H1 (cell line): ENCODE data around the gene MRPL17. TPM values are rescaled to one million over a fixed set of nuclear protein-coding genes. Genes with fewer than 3 reads are reported as not detected.

Source experiments
- BCL11A ChIP-seq, 2 experiments: IDR thresholded peaks; one replicate each; pipeline ENCODE4 v1.6.1; 2011; ENCODE audit warnings: low read depth in 2 of 2, low read length in 2 of 2, mild to moderate bottlenecking in 2 of 2
- CHD7 ChIP-seq: fragments of 300-600 bp; sonication (generic); IDR thresholded peaks from 2 replicates; pipeline ENCODE4 v1.7.1; 2012; ENCODE audit warnings: low read length, moderate library complexity, mild to moderate bottlenecking, inconsistent platforms; ENCODE audit not compliant: insufficient replicate concordance
- CTCF ChIP-seq, 3 experiments: IDR thresholded peaks; 1 replicate in 2 of 3; 2 replicates in 1 of 3; pipeline versions ENCODE4 v1.5.1 to v1.6.1; 2011; ENCODE audit warnings: low read length in 3 of 3, mild to moderate bottlenecking in 3 of 3, inconsistent platforms in 2 of 3, low read depth in 1 of 3, moderate library complexity in 1 of 3; ENCODE audit not compliant: insufficient read depth in 1 of 3; ENCODE audit errors: control extremely low read depth in 1 of 3
- HDAC6 ChIP-seq: IDR thresholded peaks from one replicate; pipeline ENCODE4 v1.7.1; 2012; ENCODE audit warnings: low read depth, mild to moderate bottlenecking, inconsistent platforms, low read length, moderate library complexity
- JUN ChIP-seq: IDR thresholded peaks from 2 replicates; pipeline ENCODE4 v1.6.1; 2011; ENCODE audit warnings: low read depth, mild to moderate bottlenecking, improper control_type of control experiment, low read length
- polyA plus RNA-seq, 7 experiments: library from polyadenylated mRNA; depleted of rRNA in 3 of 7; stranded (reverse) in 5 of 7; unstranded in 2 of 7; fragments of >200 nt in 5 of 7; fragments of 200-250 nt in 2 of 7; gene quantifications; 1 replicate in 5 of 7; 2 replicates in 1 of 7; 4 replicates in 1 of 7; pipeline versions ENCODE4 v1.2.1 to v1.2.3, GENCODE V29; 2011 to 2013; ENCODE audit warnings: missing spikeins in 2 of 7, mixed read lengths in 2 of 7
- total RNA-seq: library from RNA; stranded (reverse); fragmentation: NEBNext Ultra II Directional; extraction: Animal tissue kit (Norgen Biotek cat#: 25700); gene quantifications from 2 replicates; pipeline ENCODE4 v1.2.1, GENCODE V29; 2021

MRPL17 gene
- total and polyA plus RNA-seq, 2 of the 8 experiments (the other 6 are each of a cell fraction or from before 2014, with no cell fraction given): 55.7 to 70.5 TPM

- no peak for TF ChIP-seq CHD7
- TF ChIP-seq BCL11A (IDR thresholded peaks at IDR 0.05; ENCODE audit: low read depth in 2 of 2, low read length in 2 of 2): no peak
- no peak for TF ChIP-seq HDAC6
- no peak for TF ChIP-seq JUN
- TF ChIP-seq CTCF (IDR thresholded peaks at IDR 0.05; ENCODE audit: control extremely low read depth in 1 of 3, insufficient read depth in 1 of 3, low read depth in 1 of 3, low read length in 3 of 3): no peak
- TF ChIP-seq, all 59 proteins: peak for 0
These were observed 2.9 kb upstream of the MRPL17 start (continued) for GRCh38 chr11:6686006-6686405.
